Naive B cell (primary cell): ENCODE measurements around the gene KCNQ5. TPM values are rescaled to one million over a fixed set of nuclear protein-coding genes. Genes with fewer than 3 reads are reported as not detected.

Experiments used
- ATAC-seq, 2 donors: fragments of 150-1000 bp; cut with Tn5 transposase; 2 replicates each; pipeline ENCODE4 v1.10.0; 2021; ENCODE audit warnings: low read depth in 2 of 2, mild to moderate bottlenecking in 2 of 2, moderate library complexity in 2 of 2
- DNase-seq: peaks from one replicate; pipeline ENCODE4 v3.0.0; 2022
- H3K27ac Mint-ChIP-seq, 6 donors: one replicate each; pipeline ENCODE4 v1.8.0; 2020 to 2022; ENCODE audit warnings: mild to moderate bottlenecking in 6 of 6, mixed read lengths in 6 of 6, moderate library complexity in 5 of 6, inconsistent platforms in 2 of 6
- H3K27me3 Mint-ChIP-seq, 3 donors: one replicate each; pipeline ENCODE4 v1.8.0; 2021 to 2022; ENCODE audit warnings: mixed read lengths in 3 of 3, mild to moderate bottlenecking in 1 of 3
- H3K36me3 Mint-ChIP-seq, 2 donors: one replicate each; pipeline ENCODE4 v1.8.0; 2020 to 2022; ENCODE audit warnings: mixed read lengths in 2 of 2, inconsistent platforms in 1 of 2, mild to moderate bottlenecking in 1 of 2
- H3K4me1 Mint-ChIP-seq, 3 donors: one replicate each; pipeline ENCODE4 v1.8.0; 2020 to 2022; ENCODE audit warnings: mixed read lengths in 3 of 3, inconsistent platforms in 1 of 3, mild to moderate bottlenecking in 1 of 3, moderate library complexity in 1 of 3
- H3K4me3 Mint-ChIP-seq, 8 donors: one replicate each; pipeline ENCODE4 v1.8.0; 2020 to 2022; ENCODE audit warnings: mild to moderate bottlenecking in 8 of 8, mixed read lengths in 8 of 8, moderate library complexity in 8 of 8, inconsistent platforms in 2 of 8
- H3K9me3 Mint-ChIP-seq, 7 donors: one replicate each; pipeline ENCODE4 v1.8.0; 2020 to 2022; ENCODE audit warnings: mixed read lengths in 7 of 7, mild to moderate bottlenecking in 5 of 7, inconsistent platforms in 2 of 7, moderate library complexity in 1 of 7
- polyA plus RNA-seq, 6 donors: library from polyadenylated mRNA; unstranded; fragments of 300-500 nt; fragmentation: Illumina TruSeq; gene quantifications; one replicate each; pipeline ENCODE4 v1.2.3, GENCODE V29; 2021; ENCODE audit warnings: low read depth in 6 of 6

KCNQ5 gene
- polyA plus RNA-seq, 6 donors from 2014 or later: 0.29 to 7.1 (median 4.9) TPM

- Mint-ChIP-seq H3K27ac (no peak overlapping the region), H3K4me3 (no peak overlapping the region), H3K9me3 (peaks cover 0 to 4% (median 0%) of the 10 kb centered on the region in 7 donors), H3K4me1 (peaks cover 19 to 47% (median 42%) of the 10 kb centered on the region in 3 donors), H3K27me3 (no peaks in the 10 kb centered on the region), H3K36me3 (peaks cover 0 to 8% of the 10 kb centered on the region in 2 donors)
- ATAC-seq: no peak
- DNase-seq: no peak
Observed at GRCh38 chr6:72647489-72647888, 25.6 kb downstream of the KCNQ5 start.

- ATAC-seq (peak; percentile 54 to 62), DNase-seq (no peak)
- peak overlapping the region in 5 of 8 donors; percentile 6 to 48 (median 32) for H3K4me3 Mint-ChIP-seq
- peak overlapping the region in 2 of 6 donors; percentile 27 to 60 for H3K27ac Mint-ChIP-seq
- peaks cover 0 to 4% (median 0%) of the 10 kb centered on the region in 7 donors for H3K9me3 Mint-ChIP-seq
- peaks cover 30 to 54% (median 52%) of the 10 kb centered on the region in 3 donors for H3K4me1 Mint-ChIP-seq
- no peaks in the 10 kb centered on the region for H3K27me3 Mint-ChIP-seq
- H3K36me3 Mint-ChIP-seq: peaks cover 0 to 8% of the 10 kb centered on the region in 2 donors
Observed at GRCh38 chr6:72649032-72649984, 27.4 kb downstream of the KCNQ5 start.

DNA sequence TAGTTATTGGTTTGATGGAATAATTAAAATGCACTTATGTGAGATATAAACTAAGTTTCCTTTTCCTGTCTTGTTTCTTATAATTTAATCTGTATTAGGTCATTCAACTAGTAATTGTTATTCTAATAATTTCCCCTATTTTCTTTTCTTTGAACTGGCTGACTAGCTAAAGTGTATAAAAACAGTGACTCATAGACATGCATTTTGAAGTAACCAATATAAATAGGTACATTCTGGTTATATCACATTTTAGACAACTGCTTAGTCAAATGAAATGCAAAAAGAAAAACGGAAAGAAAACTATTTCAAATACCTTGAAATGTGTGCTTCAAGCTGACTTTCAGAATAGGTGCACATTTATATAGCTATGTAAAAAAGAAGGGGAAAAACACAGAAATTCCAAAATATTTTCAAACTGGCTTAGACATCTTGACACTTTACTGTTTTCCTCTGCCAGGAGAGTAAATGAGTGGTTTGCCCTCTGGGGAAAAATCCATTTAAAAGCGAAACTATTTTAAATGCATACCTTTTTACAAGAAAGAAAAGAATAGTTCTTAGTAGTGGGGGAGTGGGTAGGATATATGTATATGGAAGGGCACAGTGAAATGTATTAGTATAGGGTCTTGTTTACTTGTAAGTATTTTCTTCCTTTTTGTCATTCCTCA is 28.3 kb downstream of the KCNQ5 start:
- Mint-ChIP-seq H3K4me1 (peaks cover 35 to 61% (median 50%) of the 10 kb centered on the region in 3 donors), H3K36me3 (peaks cover 0 to 8% of the 10 kb centered on the region in 2 donors), H3K27ac (peak overlapping the region in 1 of 6 donors; percentile 0), H3K9me3 (peaks cover 0 to 4% (median 0%) of the 10 kb centered on the region in 7 donors), H3K4me3 (no peak overlapping the region), H3K27me3 (no peaks in the 10 kb centered on the region)
- ATAC-seq: no peak
- no peak for DNase-seq

- Mint-ChIP-seq H3K27ac (peak overlapping the region in 1 of 6 donors; percentile 32), H3K4me3 (no peak overlapping the region), H3K36me3 (peaks cover 0 to 8% of the 10 kb centered on the region in 2 donors), H3K27me3 (no peaks in the 10 kb centered on the region), H3K4me1 (peaks cover 35 to 57% (median 46%) of the 10 kb centered on the region in 3 donors), H3K9me3 (peaks cover 0 to 4% (median 0%) of the 10 kb centered on the region in 7 donors)
- DNase-seq (no peak), ATAC-seq (no peak)
Observed at GRCh38 chr6:72651174-72651573, 29.3 kb downstream of the KCNQ5 start.

- Mint-ChIP-seq H3K4me1 (peaks cover 31 to 52% (median 42%) of the 10 kb centered on the region in 3 donors), H3K27me3 (no peaks in the 10 kb centered on the region), H3K9me3 (peaks cover 0 to under 1% (median 0%) of the 10 kb centered on the region in 7 donors), H3K27ac (peak overlapping the region in 2 of 6 donors; percentile 67 to 70), H3K4me3 (no peak overlapping the region), H3K36me3 (peaks cover 0 to 3% of the 10 kb centered on the region in 2 donors)
- ATAC-seq (no peak), DNase-seq (no peak)
Observed at GRCh38 chr6:72651967-72652956, 30.4 kb downstream of the KCNQ5 start.

GRCh38 chr6:72653026-72653425 is 31.2 kb downstream of the KCNQ5 start:
- no peak overlapping the region for H3K27ac Mint-ChIP-seq
- H3K27me3 Mint-ChIP-seq: no peaks in the 10 kb centered on the region
- H3K4me3 Mint-ChIP-seq: peak overlapping the region in 1 of 8 donors; percentile 4
- H3K9me3 Mint-ChIP-seq: no peaks in the 10 kb centered on the region
- no peak for DNase-seq
- H3K4me1 Mint-ChIP-seq: peaks cover 30 to 51% (median 41%) of the 10 kb centered on the region in 3 donors
- peak; percentile 29 to 48 for ATAC-seq
- H3K36me3 Mint-ChIP-seq: no peaks in the 10 kb centered on the region

DNA sequence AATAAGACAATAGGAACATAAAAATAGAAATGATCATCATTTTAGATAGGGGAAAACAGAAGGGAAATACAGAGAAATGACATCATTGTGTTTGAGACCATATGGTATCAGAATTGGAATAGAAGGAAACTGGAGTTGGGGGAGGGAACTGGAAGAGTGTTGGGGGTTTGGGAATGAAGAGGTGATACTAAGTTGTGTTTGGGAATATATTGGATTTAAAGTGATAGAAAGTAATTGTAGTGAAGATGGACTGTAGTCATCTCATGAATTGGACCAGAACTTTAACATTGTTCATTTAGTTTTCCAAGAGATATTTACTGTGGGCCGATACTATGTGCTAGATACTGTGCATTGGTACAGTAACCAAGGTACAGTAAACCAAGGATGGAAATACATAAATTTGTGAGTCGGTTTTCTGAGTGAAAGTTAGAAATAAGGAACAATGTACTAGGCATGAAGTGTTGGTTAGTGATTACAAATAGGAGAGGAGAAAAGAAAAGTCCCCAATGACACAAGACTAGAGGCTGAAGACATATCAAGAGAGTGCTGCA is 32.3 kb downstream of the KCNQ5 start:
- Mint-ChIP-seq H3K36me3 (no peaks in the 10 kb centered on the region), H3K4me3 (no peak overlapping the region), H3K27me3 (no peaks in the 10 kb centered on the region), H3K27ac (peak overlapping the region in 3 of 6 donors; percentile 29 to 91 (median 40)), H3K4me1 (peaks cover 26 to 40% (median 30%) of the 10 kb centered on the region in 3 donors), H3K9me3 (no peaks in the 10 kb centered on the region)
- ATAC-seq: peak; percentile 67 to 82
- DNase-seq: no peak

DNA sequence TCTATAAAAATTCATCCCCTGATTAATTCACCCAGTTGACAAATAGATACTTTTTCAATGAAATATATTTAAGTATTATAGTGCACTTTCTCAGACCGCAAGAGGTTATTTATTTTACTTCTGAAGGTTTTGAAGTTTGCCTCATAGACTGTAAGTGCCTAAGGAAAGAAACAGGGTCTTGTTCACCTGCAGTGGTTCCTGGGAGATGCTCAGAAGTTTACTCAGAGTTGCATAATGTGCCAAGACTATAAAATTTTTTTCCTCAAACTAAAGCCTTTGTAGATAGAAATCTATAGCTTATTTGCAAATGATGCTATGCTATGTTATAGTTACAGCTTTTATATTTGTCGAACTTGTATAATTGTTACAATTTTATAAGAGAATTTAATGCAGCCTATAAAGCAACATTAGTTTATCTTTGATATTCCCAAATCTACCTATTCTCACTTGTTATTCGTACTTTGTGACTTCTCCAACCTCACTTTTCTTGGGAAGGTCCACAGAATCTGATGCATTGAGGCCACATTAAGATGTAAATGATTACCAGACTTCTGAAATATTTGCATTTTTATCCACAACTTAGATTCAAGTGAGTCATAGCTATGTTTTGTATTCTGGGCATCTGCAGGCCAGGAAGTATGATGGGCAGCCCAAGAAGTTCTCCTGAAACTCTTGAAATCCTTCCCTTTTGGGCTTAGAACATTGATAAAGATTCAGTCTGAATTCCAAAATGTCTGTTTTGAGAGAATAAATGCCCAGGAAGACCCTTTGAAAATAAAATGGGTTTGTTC is 35.7 kb downstream of the KCNQ5 start:
- Mint-ChIP-seq H3K27ac (no peak overlapping the region), H3K9me3 (no peaks in the 10 kb centered on the region), H3K4me1 (peaks cover 13 to 26% (median 19%) of the 10 kb centered on the region in 3 donors), H3K27me3 (no peaks in the 10 kb centered on the region), H3K36me3 (no peaks in the 10 kb centered on the region), H3K4me3 (no peak overlapping the region)
- ATAC-seq (no peak), DNase-seq (no peak)

DNA sequence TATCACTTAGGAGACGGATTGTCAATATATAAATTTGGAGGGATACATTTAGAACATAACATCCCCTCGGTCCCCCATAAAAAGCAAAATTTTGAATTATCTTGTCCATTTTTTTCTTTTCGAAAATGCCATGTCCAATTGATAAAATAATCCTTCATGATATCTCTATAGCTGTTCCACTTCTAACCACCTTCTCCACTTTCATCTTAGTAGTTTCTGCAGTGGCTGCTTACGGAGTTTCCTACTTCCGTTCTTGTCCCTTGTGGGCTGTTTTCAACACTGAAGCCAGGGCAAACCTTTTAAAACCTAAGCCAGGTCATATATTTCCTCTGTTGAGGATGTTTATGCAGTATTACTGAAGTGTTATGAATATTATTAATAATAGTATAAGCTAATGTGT is 37.9 kb downstream of the KCNQ5 start:
- ATAC-seq: no peak
- H3K36me3 Mint-ChIP-seq: no peaks in the 10 kb centered on the region

GRCh38 chr6:72661411-72661810 is 39.5 kb downstream of the KCNQ5 start:
- H3K27me3 Mint-ChIP-seq: no peaks in the 10 kb centered on the region
- no peaks in the 10 kb centered on the region for H3K9me3 Mint-ChIP-seq
- no peak overlapping the region for H3K4me3 Mint-ChIP-seq
- ATAC-seq (no peak), DNase-seq (no peak)
- no peaks in the 10 kb centered on the region for H3K36me3 Mint-ChIP-seq
- H3K27ac Mint-ChIP-seq: no peak overlapping the region
- H3K4me1 Mint-ChIP-seq: peaks cover 0 to 11% (median 0%) of the 10 kb centered on the region in 3 donors

More for the DNA sequence above, 37.9 kb downstream of the KCNQ5 start:
- H3K9me3 Mint-ChIP-seq: no peaks in the 10 kb centered on the region
- no peaks in the 10 kb centered on the region for H3K27me3 Mint-ChIP-seq
- peaks cover 0 to 18% (median 5%) of the 10 kb centered on the region in 3 donors for H3K4me1 Mint-ChIP-seq
- no peak overlapping the region for H3K27ac Mint-ChIP-seq
- no peak for DNase-seq
- H3K4me3 Mint-ChIP-seq: no peak overlapping the region

- no peak for ATAC-seq
- Mint-ChIP-seq H3K27ac (no peak overlapping the region), H3K4me1 (peaks cover 7 to 29% (median 11%) of the 10 kb centered on the region in 3 donors), H3K36me3 (no peaks in the 10 kb centered on the region), H3K9me3 (no peaks in the 10 kb centered on the region), H3K4me3 (no peak overlapping the region), H3K27me3 (no peaks in the 10 kb centered on the region)
- no peak for DNase-seq
Observed at GRCh38 chr6:72665599-72665998, 43.7 kb downstream of the KCNQ5 start.

DNA sequence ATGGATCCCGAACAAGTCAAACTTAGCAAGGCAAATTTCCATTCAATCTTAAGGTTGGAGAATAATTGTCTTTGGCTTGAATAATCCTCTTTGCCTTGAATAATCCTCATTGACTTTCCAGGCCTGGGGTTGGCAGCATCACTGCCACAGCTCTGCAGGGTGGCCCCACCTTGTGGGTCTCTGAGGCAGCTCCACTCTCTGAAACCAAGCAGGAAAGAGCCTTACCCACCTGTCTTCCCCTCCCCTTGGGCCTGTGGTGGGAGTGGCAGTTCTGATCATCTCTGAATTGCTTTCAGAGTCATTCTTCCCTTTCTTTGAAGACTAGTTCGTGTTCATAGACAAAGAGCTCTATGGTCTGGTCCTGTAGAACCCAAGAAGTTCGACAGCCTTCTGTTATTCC is 47.5 kb downstream of the KCNQ5 start:
- no peaks in the 10 kb centered on the region for H3K27me3 Mint-ChIP-seq
- DNase-seq (no peak), ATAC-seq (peak; percentile 40 to 50)
- no peaks in the 10 kb centered on the region for H3K36me3 Mint-ChIP-seq
- H3K27ac Mint-ChIP-seq: no peak overlapping the region
- peaks cover 7 to 18% (median 16%) of the 10 kb centered on the region in 3 donors for H3K4me1 Mint-ChIP-seq
- H3K9me3 Mint-ChIP-seq: no peaks in the 10 kb centered on the region
- peak overlapping the region in 1 of 8 donors; percentile 3 for H3K4me3 Mint-ChIP-seq
